IMR-90 (cell line): Measurements from ENCODE around the gene LENEP. TPM values are rescaled to one million over a fixed set of nuclear protein-coding genes. Genes with fewer than 3 reads are reported as not detected.

Experiments used
- ATAC-seq: fragments of 200-7000 bp; cut with Tn5 transposase; 2 replicates; pipeline ENCODE4 v1.9.1; 2020; ENCODE audit warnings: low read depth, mild to moderate bottlenecking, moderate library complexity
- BruUV-seq: library from RNA; stranded (reverse); fragments of 400-500 nt; replicated peaks from 2 replicates; lab custom pipeline; 2021; lab: Mats Ljungman, UMichigan
- CTCF ChIA-PET: fragments of 300-600 bp; formaldehyde crosslinking; extraction: SDS; loops from one replicate; lab custom pipeline; 2021; ENCODE audit warnings: antibody characterized with exemption; lab: Yijun Ruan, JAX
- POLR2A ChIA-PET: fragments of 300-600 bp; sonication (Branson Sonifier 250); formaldehyde crosslinking; loops from one replicate; lab custom pipeline; 2022; ENCODE audit warnings: antibody characterized with exemption; ENCODE audit not compliant: unreplicated experiment; lab: Charles Lee
- DNase-seq: peaks from one replicate; pipeline ENCODE4 v3.0.0; 2013
- H2AFZ ChIP-seq: replicated peaks from 2 replicates; pipeline ENCODE3; 2013; ENCODE audit warnings: low read length, mild to moderate bottlenecking; ENCODE audit not compliant: poor library complexity
- H2AK5ac ChIP-seq: 2 replicates; pipeline ENCODE4 v1.6.1; 2013; ENCODE audit warnings: low read depth, low read length, inconsistent platforms
- H2AK9ac ChIP-seq: replicated peaks from 2 replicates; pipeline ENCODE3; 2013; ENCODE audit warnings: mild to moderate bottlenecking, low read depth, low read length, moderate library complexity; ENCODE audit not compliant: poor library complexity
- H2BK120ac ChIP-seq: 2 replicates; pipeline ENCODE4 v1.6.1; 2013; ENCODE audit warnings: low read depth, low read length, inconsistent platforms
- H2BK15ac ChIP-seq: 3 replicates; pipeline ENCODE4 v1.6.1; 2013; ENCODE audit warnings: low read depth, low read length, inconsistent platforms
- H2BK20ac ChIP-seq: 2 replicates; pipeline ENCODE4 v1.6.1; 2013; ENCODE audit warnings: low read depth, mild to moderate bottlenecking, inconsistent platforms, low read length, moderate library complexity
- H2BK5ac ChIP-seq: 2 replicates; pipeline ENCODE4 v1.6.1; 2013; ENCODE audit warnings: mild to moderate bottlenecking, low read depth, low read length, inconsistent platforms; ENCODE audit not compliant: poor library complexity, severe bottlenecking
- H3K14ac ChIP-seq: replicated peaks from 2 replicates; pipeline ENCODE4 v1.6.1; 2013; ENCODE audit warnings: low read depth, low read length, inconsistent platforms
- H3K18ac ChIP-seq: 2 replicates; pipeline ENCODE4 v1.6.1; 2013; ENCODE audit warnings: low read depth, low read length, control low read depth
- H3K23ac ChIP-seq: 2 replicates; pipeline ENCODE4 v1.6.1; 2013; ENCODE audit warnings: low read depth, low read length, inconsistent platforms
- H3K27ac ChIP-seq: 2 replicates; pipeline ENCODE4 v1.5.1; 2013; ENCODE audit warnings: mild to moderate bottlenecking, control low read depth, low read length; ENCODE audit not compliant: insufficient read depth
- H3K27me3 ChIP-seq: 2 replicates; pipeline ENCODE4 v1.6.1; 2013; ENCODE audit warnings: low read length; ENCODE audit not compliant: control insufficient read depth, insufficient read depth
- H3K36me3 ChIP-seq: 2 replicates; pipeline ENCODE4 v1.6.1; 2013; ENCODE audit warnings: low read length, mixed read lengths; ENCODE audit not compliant: control insufficient read depth, insufficient read depth
- H3K4ac ChIP-seq: 2 replicates; pipeline ENCODE4 v1.6.1; 2013; ENCODE audit warnings: low read depth, low read length, inconsistent platforms
- H3K4me1 ChIP-seq: 2 replicates; pipeline ENCODE4 v1.6.1; 2013; ENCODE audit warnings: low read length, mixed read lengths; ENCODE audit not compliant: control insufficient read depth, insufficient read depth
- H3K4me2 ChIP-seq: 2 replicates; pipeline ENCODE4 v1.6.1; 2013; ENCODE audit warnings: low read depth, mild to moderate bottlenecking, control low read depth, low read length, moderate library complexity
- H3K4me3 ChIP-seq: 2 replicates; pipeline ENCODE4 v1.5.1; 2013; ENCODE audit warnings: low read depth, mild to moderate bottlenecking, control low read depth, low read length, moderate library complexity; ENCODE audit not compliant: insufficient read depth
- H3K56ac ChIP-seq: 2 replicates; pipeline ENCODE4 v1.6.1; 2013; ENCODE audit warnings: low read length, inconsistent platforms; ENCODE audit not compliant: insufficient read depth; ENCODE audit errors: extremely low read depth
- H3K79me1 ChIP-seq, 2 experiments: 2 replicates each; pipeline ENCODE4 v1.6.1; 2013; ENCODE audit warnings: low read length in 2 of 2, inconsistent platforms in 1 of 2, low read depth in 1 of 2
- H3K9ac ChIP-seq: 2 replicates; pipeline ENCODE4 v1.6.1; 2013; ENCODE audit warnings: low read depth, low read length, control low read depth
- H3K9me1 ChIP-seq: 2 replicates; pipeline ENCODE4 v1.6.1; 2013; ENCODE audit warnings: low read length, inconsistent platforms; ENCODE audit not compliant: insufficient read depth
- H3K9me3 ChIP-seq: 2 replicates; pipeline ENCODE4 v1.6.1; 2013; ENCODE audit warnings: low read length; ENCODE audit not compliant: control insufficient read depth, insufficient read depth
- H4K20me1 ChIP-seq: 2 replicates; pipeline ENCODE4 v1.6.1; 2013; ENCODE audit warnings: low read length, inconsistent platforms; ENCODE audit not compliant: insufficient read depth
- H4K5ac ChIP-seq: 2 replicates; pipeline ENCODE4 v1.6.1; 2013; ENCODE audit warnings: mild to moderate bottlenecking, low read depth, low read length, control low read depth
- H4K8ac ChIP-seq, 2 experiments: 2 replicates each; pipeline ENCODE4 v1.6.1; 2013; ENCODE audit warnings: low read depth in 2 of 2, low read length in 2 of 2, control low read depth in 1 of 2, inconsistent platforms in 1 of 2
- H4K91ac ChIP-seq: 2 replicates; pipeline ENCODE4 v1.6.1; 2013; ENCODE audit warnings: low read depth, low read length, inconsistent platforms; ENCODE audit not compliant: insufficient read depth
- BHLHE40 ChIP-seq: fragments of 150-350 bp; IDR thresholded peaks from 2 replicates; pipeline ENCODE4 v1.6.1; 2016; ENCODE audit warnings: mild to moderate bottlenecking, low read depth, low read length
- CHD1 ChIP-seq: IDR thresholded peaks from 2 replicates; pipeline ENCODE4 v1.6.1; 2012; ENCODE audit warnings: low read depth, low read length, improper control_type of control experiment
- FOS ChIP-seq: fragments of 150-350 bp; IDR thresholded peaks from 2 replicates; pipeline ENCODE4 v1.6.1; 2016; ENCODE audit warnings: low read depth, low read length
- MAFK ChIP-seq: IDR thresholded peaks from 2 replicates; pipeline ENCODE4 v1.6.1; 2012; ENCODE audit warnings: low read depth, low read length, improper control_type of control experiment
- MXI1 ChIP-seq: IDR thresholded peaks from 2 replicates; pipeline ENCODE4 v1.6.1; 2012; ENCODE audit warnings: low read depth, mild to moderate bottlenecking, low read length, moderate library complexity, borderline replicate concordance
- NFE2L2 ChIP-seq: fragments of 150-350 bp; IDR thresholded peaks from 2 replicates; pipeline ENCODE4 v1.6.1; 2016; ENCODE audit warnings: low read depth, mild to moderate bottlenecking, low read length
- RFX5 ChIP-seq: IDR thresholded peaks from 2 replicates; pipeline ENCODE4 v1.8.0; 2012; ENCODE audit warnings: low read depth, mild to moderate bottlenecking, low read length, moderate library complexity
- SMC3 ChIP-seq: fragments of 150-350 bp; IDR thresholded peaks from 2 replicates; pipeline ENCODE4 v1.6.1; 2016; ENCODE audit warnings: low read depth, mild to moderate bottlenecking, antibody characterized with exemption, low read length, moderate library complexity
- WGBS, 2 experiments: methylation state at CpG; one replicate each; pipeline versions ENCODE4 v1.1.5 to v1.1.7; 2013; ENCODE audit warnings: missing lambda C conversion rate in 2 of 2; ENCODE audit not compliant: insufficient read length in 1 of 2; ENCODE audit errors: extremely low coverage in 2 of 2; 5-methylcytosine and 5-hydroxymethylcytosine counted together
- dilution Hi-C: fragments of 300-500 bp; cut with HindIII; formaldehyde crosslinking; loops from one replicate; pipeline ENCODE4 v1.14.3; 2018; ENCODE audit warnings: low sequenced_read_pairs; ENCODE audit not compliant: unreplicated experiment
- in situ Hi-C: fragments of 300-500 bp; cut with MboI; formaldehyde crosslinking; loops from 3 replicates; pipeline ENCODE4 v1.14.3; 2019; ENCODE audit warnings: low sequenced_read_pairs, inconsistent platforms, mixed read lengths
- intact Hi-C: fragments of 100-400 bp; cut with micrococcal nuclease; formaldehyde crosslinking; loops from 2 replicates; pipeline ENCODE4 v1.10.0; 2022
- polyA plus RNA-seq, 3 experiments: library from polyadenylated mRNA; depleted of rRNA; stranded (reverse); fragments of >200 nt; gene quantifications; 2 replicates each; pipeline ENCODE4 v1.2.3, GENCODE V29; 2012; ENCODE audit warnings: low replicate concordance in 1 of 3
- total RNA-seq: library from RNA; depleted of rRNA; stranded (reverse); fragments of >200 nt; gene quantifications from 2 replicates; pipeline ENCODE4 v1.2.3, GENCODE V29; 2012
- TF ChIP-seq, protein P1 (sequence below): fragments of 150-350 bp; IDR thresholded peaks from 2 replicates; pipeline ENCODE4 v1.6.1; 2017; ENCODE audit warnings: mild to moderate bottlenecking, antibody characterized with exemption, low read length, low read depth

LENEP gene
- total and polyA plus RNA-seq, 2 of the 4 experiments (the other 2 are of a cell fraction) = not detected

DNA sequence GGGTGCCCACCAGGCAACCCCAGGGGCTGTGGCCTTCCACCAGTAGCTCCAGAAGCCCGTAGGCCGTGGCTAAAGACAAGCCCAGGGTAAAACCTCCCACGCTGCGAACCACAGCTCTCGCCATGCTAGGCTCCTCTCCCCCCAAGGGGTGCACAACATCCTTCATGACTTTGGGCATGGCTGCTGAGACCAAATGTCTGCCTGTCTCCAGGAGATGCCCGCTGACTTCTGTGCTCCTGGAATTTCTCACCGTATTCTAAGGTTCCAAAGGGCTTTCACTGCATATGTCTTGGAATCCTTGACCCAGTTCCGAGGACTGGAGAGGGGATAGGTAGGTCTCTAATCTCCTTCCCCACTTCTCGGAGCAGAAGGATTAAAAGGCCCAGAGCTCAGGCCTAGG is 40.1 kb downstream of the LENEP start, which contains the start of the genes DCST1 and DCST2:
Gene DCST1, plus strand, starts transcription at position 301 of the 400 bp plus-strand sequence. CDS start 213 bp downstream, outside the sequence.
Gene DCST2, minus strand, starts transcription at position 258 of the 400 bp plus-strand sequence. Its CDS starts 80 bp downstream, at position 178.
- 73% methylated on average over 3 of the region's 9 CpGs; no CpG with 5 or more reads in 1 of the 2 experiments for WGBS, 2 experiments

More for the DNA sequence above, 40.1 kb downstream of the LENEP start, which contains the start of the genes DCST1 and DCST2:
- Histone ChIP-seq H2BK120ac (no peak within 1 kb of the TSS), H3K18ac (no peak within 1 kb of the TSS), H4K5ac (no peak within 1 kb of the TSS), H3K27ac (no peak within 1 kb of the TSS), H2BK15ac (no peak within 1 kb of the TSS), H3K14ac (no peak within 1 kb of the TSS), H4K8ac (no peak within 1 kb of the TSS), H3K4ac (no peak within 1 kb of the TSS), H2AK5ac (no peak within 1 kb of the TSS), H3K9me1 (peaks cover 5% of the 10 kb centered on the region; the same call in 1 of the 2 replicates), H4K91ac (no peak within 1 kb of the TSS), H3K23ac (no peak within 1 kb of the TSS; the same call in 1 of the 2 replicates), H2BK5ac (no peak within 1 kb of the TSS), H3K36me3 (no peaks in the 10 kb centered on the region), H3K4me3 (no peak within 1 kb of the TSS), H2AK9ac (peak within 1 kb of the TSS; percentile 55), H3K56ac (no peak within 1 kb of the TSS), H3K9me3 (no peaks in the 10 kb centered on the region), H3K79me1 (no peaks in the 10 kb centered on the region), H4K20me1 (no peaks in the 10 kb centered on the region; the same call in 1 of the 2 replicates), H3K4me2 (no peak within 1 kb of the TSS), H3K9ac (no peak within 1 kb of the TSS), H2AFZ (no peak within 1 kb of the TSS), H3K4me1 (peaks cover 1% of the 10 kb centered on the region; the same call in 1 of the 2 replicates), H3K27me3 (peaks cover 45% of the 10 kb centered on the region), H2BK20ac (no peak within 1 kb of the TSS)
- dilution Hi-C loops = no loop called here
- ChIA-PET CTCF (no interaction called here), POLR2A (no interaction called here)
- intact Hi-C loops = no loop called here
- no peak for TF ChIP-seq CHD1
- TF ChIP-seq NFE2L2 = no peak
- TF ChIP-seq FOS = no peak
- TF ChIP-seq BHLHE40 = no peak
- TF ChIP-seq, protein P1, sequence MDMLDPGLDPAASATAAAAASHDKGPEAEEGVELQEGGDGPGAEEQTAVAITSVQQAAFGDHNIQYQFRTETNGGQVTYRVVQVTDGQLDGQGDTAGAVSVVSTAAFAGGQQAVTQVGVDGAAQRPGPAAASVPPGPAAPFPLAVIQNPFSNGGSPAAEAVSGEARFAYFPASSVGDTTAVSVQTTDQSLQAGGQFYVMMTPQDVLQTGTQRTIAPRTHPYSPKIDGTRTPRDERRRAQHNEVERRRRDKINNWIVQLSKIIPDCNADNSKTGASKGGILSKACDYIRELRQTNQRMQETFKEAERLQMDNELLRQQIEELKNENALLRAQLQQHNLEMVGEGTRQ = no peak
- TF ChIP-seq MAFK = no peak
- no peak for TF ChIP-seq MXI1
- no peak for TF ChIP-seq SMC3
- no peak for TF ChIP-seq RFX5
- ATAC-seq (no peak), DNase-seq (no peak)
- no TSS peak for BruUV-seq
- in situ Hi-C loops = no loop called here
